NT2/D1 (cell line): ENCODE results near the gene COMTD1.
"Not testable (repeated sequence)": the region's sequence is repeated elsewhere in the genome, so short reads cannot be mapped to it uniquely, and the experiment has no call there.

Experiments
- DNase-seq: peaks from one replicate; pipeline ENCODE4 v3.0.0-alpha.2; 2011; ENCODE audit warnings: low read depth, low spot score
- H3K27me3 ChIP-seq: 2 replicates; pipeline ENCODE4 v1.6.0; 2011; ENCODE audit warnings: mild to moderate bottlenecking; ENCODE audit not compliant: insufficient read length, insufficient read depth
- H3K36me3 ChIP-seq: 2 replicates; pipeline ENCODE4 v1.6.1; 2011; ENCODE audit warnings: mild to moderate bottlenecking, low read length, mixed read lengths; ENCODE audit not compliant: insufficient read depth, insufficient read length
- H3K4me1 ChIP-seq: 2 replicates; pipeline ENCODE4 v1.5.1; 2011; ENCODE audit not compliant: insufficient read depth, insufficient read length
- H3K4me3 ChIP-seq: 2 replicates; pipeline ENCODE4 v1.5.1; 2011; ENCODE audit warnings: low read depth; ENCODE audit not compliant: insufficient read length
- H3K9ac ChIP-seq: 2 replicates; pipeline ENCODE4 v1.6.0; 2011; ENCODE audit warnings: low read depth; ENCODE audit not compliant: insufficient read length
- H3K9me3 ChIP-seq: 2 replicates; pipeline ENCODE4 v1.5.1; 2011; ENCODE audit warnings: mild to moderate bottlenecking, low read length; ENCODE audit not compliant: insufficient read depth
- SUZ12 ChIP-seq: IDR thresholded peaks from 2 replicates; pipeline ENCODE4 v1.6.1; 2011; ENCODE audit not compliant: insufficient read length, insufficient read depth; ENCODE audit errors: extremely low read depth
- YY1 ChIP-seq: IDR thresholded peaks from 2 replicates; pipeline ENCODE4 v1.6.1; 2011; ENCODE audit not compliant: insufficient read length, insufficient read depth
- ZNF274 ChIP-seq: IDR thresholded peaks from 2 replicates; pipeline ENCODE4 v1.6.1; 2011; ENCODE audit warnings: mild to moderate bottlenecking, low read depth, low read length

COMTD1 gene

DNA sequence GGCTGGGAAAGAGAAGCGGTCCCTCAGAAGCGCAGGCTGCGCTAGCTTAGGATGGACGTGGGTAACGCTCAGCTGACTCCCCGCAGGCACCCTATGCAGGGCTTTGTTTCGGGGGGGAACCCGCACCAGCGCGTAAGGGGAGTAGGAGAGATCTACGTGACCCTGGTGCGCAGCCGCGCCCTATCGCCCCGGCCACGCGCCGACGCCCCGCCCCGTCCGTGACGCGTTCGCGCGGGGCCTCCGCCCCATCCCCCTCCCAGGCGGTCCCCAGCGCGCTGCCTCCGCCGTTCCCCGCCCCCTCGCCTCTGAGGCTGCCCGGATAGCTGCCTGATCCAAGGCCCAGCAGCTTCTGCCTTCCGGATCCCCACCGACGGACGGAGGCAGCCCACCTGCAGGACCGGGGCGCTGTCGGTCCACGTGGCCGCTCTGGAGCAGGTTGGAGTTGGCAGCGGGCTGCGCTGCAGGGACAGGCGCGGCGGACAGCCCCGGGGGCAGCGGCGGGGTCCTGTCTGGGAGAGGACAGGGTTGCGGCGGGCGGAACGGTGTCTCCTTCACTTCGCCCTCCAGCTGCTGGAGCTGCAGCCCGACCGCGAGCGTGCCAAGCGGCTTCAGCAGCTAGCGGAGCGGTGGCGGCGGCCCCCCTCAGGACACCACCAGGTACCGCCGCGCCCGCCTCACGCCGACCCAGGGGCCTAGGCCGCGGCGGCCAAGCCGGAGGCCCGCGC is 25.3 kb downstream of the COMTD1 start, which contains the start of gene VDAC2:
Gene VDAC2 (plus strand): TSS at position 515 of the 725 bp plus-strand sequence. CDS start 363 bp downstream, outside the sequence.
- DNase-seq = no peak
- Histone ChIP-seq H3K9me3 (no peaks in the 10 kb centered on the region), H3K9ac (peak within 1 kb of the TSS; percentile 96), H3K36me3 (peaks cover 34% of the 10 kb centered on the region), H3K27me3 (no peaks in the 10 kb centered on the region), H3K4me1 (no peaks in the 10 kb centered on the region), H3K4me3 (peak within 1 kb of the TSS; percentile 89)
- TF ChIP-seq ZNF274 = no peak
- no peak for TF ChIP-seq YY1
- no peak for TF ChIP-seq SUZ12

DNA sequence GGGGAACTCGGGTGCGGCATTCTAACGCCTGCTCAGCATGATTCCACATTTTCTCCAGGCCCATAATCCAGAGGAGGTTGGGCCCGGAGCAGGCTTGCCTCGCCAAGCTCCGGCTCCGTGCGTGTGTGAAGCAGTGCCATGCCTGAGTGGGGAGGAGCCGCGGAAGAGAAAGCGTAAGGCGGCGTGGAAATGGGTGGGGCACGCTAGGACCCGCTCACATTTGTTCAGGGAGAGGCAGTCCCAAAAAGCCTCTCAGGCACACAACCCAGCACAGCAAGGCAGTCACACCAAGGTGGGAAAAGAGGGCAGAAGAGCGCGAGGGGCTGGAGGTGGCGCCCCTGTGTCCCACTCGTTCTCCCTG is 25.9 kb downstream of the COMTD1 start:
- TF ChIP-seq ZNF274 (no peak), SUZ12 (no peak), YY1 (no peak)
- Histone ChIP-seq H3K9me3 (no peaks in the 10 kb centered on the region), H3K9ac (peak overlapping the region; percentile 96), H3K27me3 (no peaks in the 10 kb centered on the region), H3K4me3 (peak overlapping the region; percentile 89), H3K4me1 (no peaks in the 10 kb centered on the region), H3K36me3 (peaks cover 33% of the 10 kb centered on the region)
- no peak for DNase-seq

DNA sequence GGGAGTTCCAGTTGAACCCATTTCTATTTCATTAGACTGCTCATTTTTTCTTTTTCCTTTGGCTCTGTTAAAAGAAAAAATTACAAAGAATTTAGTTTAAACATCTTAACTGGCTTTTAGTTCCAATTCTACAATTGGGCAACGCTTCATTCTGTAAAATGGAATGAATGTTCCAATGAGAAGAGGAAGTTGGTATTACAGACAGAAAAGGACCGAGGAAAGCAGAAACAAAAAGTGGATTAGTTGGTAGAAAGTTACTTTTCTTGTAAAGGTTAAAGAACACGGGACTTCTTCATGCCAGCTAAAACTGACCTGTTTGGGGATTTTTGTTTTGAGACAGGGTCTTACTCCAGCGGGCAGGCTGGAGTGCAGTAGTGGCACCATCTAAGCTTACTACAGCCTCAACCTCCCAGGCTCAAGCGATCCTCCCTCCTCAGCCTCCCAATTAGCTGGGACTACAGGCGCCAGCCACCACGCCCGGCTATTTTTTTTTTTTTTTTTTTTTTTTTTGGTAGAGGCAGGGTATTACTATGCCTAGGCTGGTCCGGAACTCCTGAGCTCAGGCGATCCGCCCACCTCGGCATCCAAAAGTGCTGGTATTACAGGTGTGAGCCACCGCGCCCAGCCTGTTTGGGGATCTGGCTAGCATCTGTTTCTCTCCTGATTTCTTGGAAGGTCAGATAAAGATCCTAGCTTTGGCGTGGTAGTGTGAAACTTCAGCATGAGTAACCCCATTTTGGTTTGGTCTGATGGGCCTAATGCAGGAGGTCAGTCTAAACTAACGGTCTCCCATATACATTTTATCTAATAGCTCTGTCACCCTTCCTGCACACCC is 26.5 kb downstream of the COMTD1 start:
- TF ChIP-seq ZNF274 = no peak
- TF ChIP-seq SUZ12 = no peak
- no peak for TF ChIP-seq YY1
- no peak for DNase-seq
- Histone ChIP-seq H3K4me3 (peak overlapping the region; percentile 89), H3K27me3 (no peaks in the 10 kb centered on the region), H3K9ac (peak overlapping the region; percentile 96), H3K36me3 (peaks cover 27% of the 10 kb centered on the region), H3K4me1 (no peaks in the 10 kb centered on the region), H3K9me3 (no peaks in the 10 kb centered on the region)

DNA sequence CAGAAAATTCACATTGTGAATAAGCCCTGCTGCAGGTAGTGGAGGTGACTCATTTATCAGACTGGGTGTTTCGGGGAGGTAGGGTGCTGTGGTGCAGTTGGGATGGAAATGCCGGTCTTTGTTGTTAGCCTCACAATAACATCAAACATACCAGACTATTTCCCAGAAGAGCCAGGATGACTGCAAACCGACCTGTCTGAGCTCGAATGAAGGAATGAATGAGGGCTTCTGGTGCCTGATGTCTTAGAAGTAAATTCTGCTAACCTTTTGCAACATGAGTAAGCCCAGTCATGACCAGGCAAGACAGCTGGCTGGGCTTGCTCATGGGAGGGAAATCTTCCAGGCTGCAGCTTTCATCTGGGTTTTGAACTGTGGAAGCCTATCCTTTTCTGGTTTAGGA is 27.6 kb downstream of the COMTD1 start:
- no peaks in the 10 kb centered on the region for H3K27me3 ChIP-seq

DNA sequence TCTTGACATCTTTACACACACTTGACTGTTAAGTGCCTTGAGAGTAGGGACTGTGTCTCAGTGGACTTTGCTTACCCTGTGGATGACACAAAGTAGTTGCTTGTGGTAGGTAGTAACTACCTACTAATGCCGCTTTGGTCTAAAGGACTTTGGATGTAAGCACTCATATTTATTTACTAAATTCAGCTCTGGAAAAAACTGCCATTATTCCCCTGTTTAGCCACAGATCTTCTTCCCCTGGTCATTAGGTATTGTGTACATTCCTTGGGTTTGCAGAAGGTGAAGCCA is 28.0 kb downstream of the COMTD1 start:
- TF ChIP-seq SUZ12 = no peak
- no peak for TF ChIP-seq ZNF274
- TF ChIP-seq YY1 = no peak
- H3K9me3 ChIP-seq = no peaks in the 10 kb centered on the region
- peaks cover 14% of the 10 kb centered on the region for H3K36me3 ChIP-seq
- H3K4me3 ChIP-seq = no peak overlapping the region
- no peaks in the 10 kb centered on the region for H3K4me1 ChIP-seq
- H3K9ac ChIP-seq = no peak overlapping the region
- no peak for DNase-seq
- H3K27me3 ChIP-seq = no peaks in the 10 kb centered on the region

More for the DNA sequence above, 27.6 kb downstream of the COMTD1 start:
- Histone ChIP-seq H3K36me3 (peaks cover 18% of the 10 kb centered on the region), H3K4me1 (no peaks in the 10 kb centered on the region), H3K9me3 (no peaks in the 10 kb centered on the region), H3K9ac (no peak overlapping the region), H3K4me3 (no peak overlapping the region)
- DNase-seq = no peak
- no peak for TF ChIP-seq SUZ12
- TF ChIP-seq YY1 = no peak
- TF ChIP-seq ZNF274 = no peak

DNA sequence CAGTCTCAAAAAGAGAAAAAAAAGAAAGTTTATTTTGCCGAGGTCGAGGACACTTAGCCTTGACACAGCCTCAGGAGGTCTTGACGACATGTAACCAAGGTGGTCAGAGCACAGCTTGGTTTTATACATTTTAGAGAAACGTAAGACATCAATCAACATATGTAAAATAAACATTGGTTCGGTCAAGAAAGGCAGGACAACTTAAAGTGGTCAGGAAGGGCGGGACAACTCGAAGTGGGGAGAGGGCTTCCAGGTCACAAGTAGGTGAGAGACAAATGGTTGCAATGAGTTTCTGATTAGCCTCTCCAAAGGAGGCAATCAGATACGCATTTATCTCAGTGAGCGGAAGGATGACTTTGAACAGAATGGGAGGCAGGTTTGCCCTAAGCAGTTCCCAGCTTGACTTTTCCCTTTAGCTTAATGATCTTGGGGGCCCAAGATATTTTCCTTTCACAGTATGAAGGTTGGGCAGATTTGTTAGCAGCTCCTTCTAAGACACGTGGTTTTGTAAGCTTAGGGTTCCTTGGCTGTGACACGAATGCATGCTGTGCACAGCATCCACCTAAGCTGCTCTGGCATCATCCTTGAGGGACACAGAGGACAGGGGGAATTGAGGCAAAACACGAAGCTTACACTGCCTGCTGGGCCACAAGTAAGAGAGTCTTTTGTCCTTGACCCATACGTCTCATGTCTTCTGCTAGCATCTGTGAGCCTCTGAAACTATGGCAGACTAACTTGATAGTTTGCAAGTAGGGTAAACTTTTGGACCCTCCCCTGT is 28.5 kb downstream of the COMTD1 start:
- no peak for DNase-seq
- TF ChIP-seq SUZ12 = no peak
- no peak for TF ChIP-seq ZNF274
- no peak for TF ChIP-seq YY1
- Histone ChIP-seq H3K27me3 (no peaks in the 10 kb centered on the region), H3K9ac (no peak overlapping the region), H3K4me1 (no peaks in the 10 kb centered on the region), H3K36me3 (peaks cover 10% of the 10 kb centered on the region), H3K9me3 (no peaks in the 10 kb centered on the region), H3K4me3 (no peak overlapping the region)

DNA sequence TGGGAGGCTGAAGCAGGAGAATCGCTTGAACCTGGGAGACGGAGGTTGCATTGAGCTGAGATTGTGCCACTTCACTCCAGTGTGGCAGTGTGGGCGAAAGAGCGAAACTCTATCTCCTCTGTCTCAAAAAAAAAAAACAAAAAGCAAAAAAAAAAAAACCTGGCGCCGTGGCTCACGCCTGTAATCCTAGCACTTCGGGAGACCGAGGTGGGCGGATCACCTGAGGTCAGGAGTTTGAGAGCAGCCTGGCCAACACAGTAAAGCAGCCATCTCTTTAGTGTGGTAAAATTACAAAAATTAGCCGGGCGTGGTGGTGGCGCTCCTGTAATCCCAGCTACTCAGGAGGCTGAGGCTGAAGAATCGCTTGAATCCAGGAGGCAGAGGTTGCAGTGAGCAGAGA is 29.1 kb downstream of the COMTD1 start:
- not testable (repeated sequence) for H3K36me3 ChIP-seq, H3K9me3 ChIP-seq, H3K27me3 ChIP-seq, H3K4me1 ChIP-seq, DNase-seq, H3K4me3 ChIP-seq, H3K9ac ChIP-seq

DNA sequence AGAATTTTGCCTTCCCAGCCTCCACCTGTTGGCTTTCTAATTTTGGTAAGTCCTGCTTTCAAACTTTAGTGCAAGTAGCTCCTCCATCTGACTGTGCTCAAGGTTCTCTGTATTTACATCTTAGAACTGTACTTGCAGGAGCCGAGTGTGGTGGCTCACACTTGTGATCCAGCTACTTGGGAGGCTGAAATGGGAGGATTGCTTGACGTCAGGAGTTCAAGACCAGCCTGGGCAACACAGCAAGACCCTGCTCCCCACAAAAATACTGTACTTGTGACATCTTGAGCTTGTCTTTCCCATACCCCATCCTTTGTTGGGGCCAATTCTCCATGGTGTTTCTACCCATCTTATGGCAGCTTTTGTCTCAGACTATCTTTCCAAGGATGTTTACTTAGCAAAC is 29.8 kb downstream of the COMTD1 start:
- TF ChIP-seq SUZ12 = no peak
- TF ChIP-seq ZNF274 = no peak
- no peak for TF ChIP-seq YY1
- H3K4me1 ChIP-seq = no peaks in the 10 kb centered on the region
- no peak for DNase-seq

More for the DNA sequence above, 29.8 kb downstream of the COMTD1 start:
- H3K4me3 ChIP-seq = no peak overlapping the region
- H3K27me3 ChIP-seq = no peaks in the 10 kb centered on the region
- no peaks in the 10 kb centered on the region for H3K36me3 ChIP-seq
- no peaks in the 10 kb centered on the region for H3K9me3 ChIP-seq
- H3K9ac ChIP-seq = no peak overlapping the region
